Measurements from ENCODE around the gene VWA5B1.

- TF ChIP-seq, protein P1, sequence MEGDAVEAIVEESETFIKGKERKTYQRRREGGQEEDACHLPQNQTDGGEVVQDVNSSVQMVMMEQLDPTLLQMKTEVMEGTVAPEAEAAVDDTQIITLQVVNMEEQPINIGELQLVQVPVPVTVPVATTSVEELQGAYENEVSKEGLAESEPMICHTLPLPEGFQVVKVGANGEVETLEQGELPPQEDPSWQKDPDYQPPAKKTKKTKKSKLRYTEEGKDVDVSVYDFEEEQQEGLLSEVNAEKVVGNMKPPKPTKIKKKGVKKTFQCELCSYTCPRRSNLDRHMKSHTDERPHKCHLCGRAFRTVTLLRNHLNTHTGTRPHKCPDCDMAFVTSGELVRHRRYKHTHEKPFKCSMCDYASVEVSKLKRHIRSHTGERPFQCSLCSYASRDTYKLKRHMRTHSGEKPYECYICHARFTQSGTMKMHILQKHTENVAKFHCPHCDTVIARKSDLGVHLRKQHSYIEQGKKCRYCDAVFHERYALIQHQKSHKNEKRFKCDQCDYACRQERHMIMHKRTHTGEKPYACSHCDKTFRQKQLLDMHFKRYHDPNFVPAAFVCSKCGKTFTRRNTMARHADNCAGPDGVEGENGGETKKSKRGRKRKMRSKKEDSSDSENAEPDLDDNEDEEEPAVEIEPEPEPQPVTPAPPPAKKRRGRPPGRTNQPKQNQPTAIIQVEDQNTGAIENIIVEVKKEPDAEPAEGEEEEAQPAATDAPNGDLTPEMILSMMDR (conservative IDR thresholded peaks at IDR 0.05; ENCODE audit: low read depth, low read length), result no peak
- TF ChIP-seq EZH2phosphoT487 (IDR thresholded peaks at IDR 0.05; ENCODE audit: borderline replicate concordance, low read length), result no peak
- no peak for TF ChIP-seq EZH2 (IDR thresholded peaks at IDR 0.05; ENCODE audit: low read length, unreplicated experiment)
These were observed 108.5 kb downstream of the VWA5B1 start for GRCh38 chr1:20399196-20399595.

Measured in PC-3 (cell line).